HG03175 (cell line): ENCODE measurements around the gene CFAP97D1.

Source experiments
- ATAC-seq: cut with Tn5 transposase; IDR thresholded peaks from one replicate; pipeline ENCODE4 v1.9.1; 2021; ENCODE audit warnings: mild to moderate bottlenecking, moderate library complexity; ENCODE audit not compliant: unreplicated experiment

Gene CFAP97D1

GRCh38 chr17:43823350-43824084, 43.3 kb downstream of the CFAP97D1 start:
- ATAC-seq: no peak

GRCh38 chr17:43825567-43825966, 45.3 kb downstream of the CFAP97D1 start:
- no peak for ATAC-seq

GRCh38 chr17:43826206-43826605, 46.0 kb downstream of the CFAP97D1 start:
- no peak for ATAC-seq

GRCh38 chr17:43827596-43827995, 47.4 kb downstream of the CFAP97D1 start:
- ATAC-seq: no peak

GRCh38 chr17:43829738-43830137, 49.5 kb downstream of the CFAP97D1 start:
- ATAC-seq: no peak

- no peak for ATAC-seq
These were observed 50.4 kb downstream of the CFAP97D1 start for GRCh38 chr17:43830510-43831140.

GRCh38 chr17:43831633-43832032, 51.4 kb downstream of the CFAP97D1 start:
- ATAC-seq: no peak

- ATAC-seq: no peak
These were observed 52.1 kb downstream of the CFAP97D1 start for GRCh38 chr17:43832168-43832975.

- no peak for ATAC-seq
These were observed 53.0 kb downstream of the CFAP97D1 start, which contains the start of gene MPP3 for GRCh38 chr17:43832976-43833829. MPP3 (minus strand) TSS chr17:43833146; CDS start chr17:43831906, 1,240 bp downstream.

- ATAC-seq: no peak
These were observed 53.9 kb downstream of the CFAP97D1 start for GRCh38 chr17:43834106-43834505.
